ENCODE results near the gene PTGER4.
"Not testable (repeated sequence)": the region's sequence is repeated elsewhere in the genome, so short reads cannot be mapped to it uniquely, and the experiment has no call there.

The PTGER4 gene

DNA sequence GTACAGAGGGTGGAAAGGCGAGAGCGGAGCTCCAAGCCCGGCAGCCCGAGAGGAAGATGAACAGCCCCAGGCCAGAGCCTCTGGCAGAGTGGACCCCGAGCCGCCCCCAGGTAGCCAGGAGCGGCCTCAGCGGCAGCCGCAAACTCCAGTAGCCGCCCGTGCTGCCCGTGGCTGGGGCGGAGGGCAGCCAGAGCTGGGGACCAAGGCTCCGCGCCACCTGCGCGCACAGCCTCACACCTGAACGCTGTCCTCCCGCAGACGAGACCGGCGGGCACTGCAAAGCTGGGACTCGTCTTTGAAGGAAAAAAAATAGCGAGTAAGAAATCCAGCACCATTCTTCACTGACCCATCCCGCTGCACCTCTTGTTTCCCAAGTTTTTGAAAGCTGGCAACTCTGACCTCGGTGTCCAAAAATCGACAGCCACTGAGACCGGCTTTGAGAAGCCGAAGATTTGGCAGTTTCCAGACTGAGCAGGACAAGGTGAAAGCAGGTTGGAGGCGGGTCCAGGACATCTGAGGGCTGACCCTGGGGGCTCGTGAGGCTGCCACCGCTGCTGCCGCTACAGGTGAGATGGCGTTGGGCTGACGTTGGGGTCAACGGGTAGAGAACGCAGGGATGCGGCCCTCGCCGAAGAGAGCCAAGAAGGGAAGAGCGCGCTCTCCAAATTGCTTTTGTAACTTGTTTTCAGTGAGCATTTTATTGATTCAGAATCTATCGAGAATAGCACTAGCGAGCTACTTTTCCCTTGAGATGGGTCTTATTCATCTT is at the start of gene PTGER4:
Gene PTGER4, plus strand, starts transcription at position 3 of the 769 bp plus-strand sequence. CDS start 1,079 bp downstream, outside the sequence.
- DNase-seq (ENCODE audit: low read depth in 2 of 2): no peak

DNA sequence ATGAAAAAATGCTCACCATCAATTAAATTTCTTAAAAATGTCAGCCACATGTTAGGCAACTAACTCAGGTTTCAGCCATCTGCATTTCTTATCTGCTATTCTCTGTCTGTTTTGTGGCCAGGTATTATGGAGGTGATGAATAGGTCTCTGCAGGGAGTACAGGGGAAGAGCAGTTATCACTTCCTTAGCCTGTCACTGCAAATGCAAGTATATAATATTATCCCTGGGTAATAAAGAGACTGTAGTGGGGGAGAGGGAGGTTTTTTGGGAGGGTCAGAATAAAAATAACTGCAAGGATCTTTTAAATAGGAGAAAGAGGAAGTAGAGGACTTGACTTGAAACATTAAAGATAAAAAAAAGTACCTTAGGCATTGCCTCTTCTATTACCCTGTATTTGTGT is 49.6 kb upstream of the PTGER4 start:
- DNase-seq (ENCODE audit: low read depth in 2 of 2): no peak

GRCh38 chr5:40631236-40631635 is 48.5 kb upstream of the PTGER4 start:
- no peak for DNase-seq (ENCODE audit: low read depth in 2 of 2)

DNA sequence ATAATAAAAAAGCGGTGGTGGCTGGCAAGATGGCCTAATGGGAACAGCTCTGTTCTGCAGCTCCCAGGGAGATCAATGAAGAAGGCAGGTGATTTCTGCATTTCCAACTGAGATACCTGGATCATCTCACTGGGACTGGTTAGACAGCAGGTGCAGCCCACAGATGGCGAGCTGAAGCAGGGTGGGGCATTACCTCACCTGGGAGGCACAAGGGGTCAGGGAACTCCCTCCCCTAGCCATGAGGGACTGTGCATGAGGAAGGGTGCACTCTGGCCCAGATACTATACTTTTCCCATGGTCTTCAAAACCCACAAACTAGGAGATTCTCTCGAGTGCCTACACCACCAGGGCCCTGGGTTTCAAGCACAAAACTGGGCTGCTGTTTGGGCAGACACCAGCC is 45.6 kb upstream of the PTGER4 start:
- DNase-seq (ENCODE audit: low read depth in 2 of 2): no peak

DNA sequence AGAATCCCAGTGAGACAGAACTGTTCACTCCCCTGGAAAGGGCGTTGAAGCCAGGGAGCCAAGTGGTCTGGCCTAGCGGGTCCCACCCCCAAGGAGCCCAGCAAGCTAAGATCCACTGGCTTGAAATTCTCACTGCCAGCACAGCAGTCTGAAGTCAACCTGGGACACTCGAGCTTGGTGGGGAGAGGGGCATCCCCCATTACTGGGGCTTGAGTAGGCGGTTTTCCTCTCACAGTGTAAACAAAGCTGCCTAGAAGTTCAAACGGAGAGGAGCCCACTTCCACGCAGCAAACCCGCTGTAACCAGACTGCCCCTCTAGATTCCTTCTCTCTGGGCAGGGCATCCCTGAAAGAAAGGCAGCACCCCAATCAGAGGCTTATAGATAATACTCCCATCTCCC is 45.1 kb upstream of the PTGER4 start:
- no peak for DNase-seq (ENCODE audit: low read depth in 2 of 2)

GRCh38 chr5:40639531-40639930 is 40.2 kb upstream of the PTGER4 start:
- DNase-seq (ENCODE audit: low read depth in 2 of 2): not testable (repeated sequence)

DNA sequence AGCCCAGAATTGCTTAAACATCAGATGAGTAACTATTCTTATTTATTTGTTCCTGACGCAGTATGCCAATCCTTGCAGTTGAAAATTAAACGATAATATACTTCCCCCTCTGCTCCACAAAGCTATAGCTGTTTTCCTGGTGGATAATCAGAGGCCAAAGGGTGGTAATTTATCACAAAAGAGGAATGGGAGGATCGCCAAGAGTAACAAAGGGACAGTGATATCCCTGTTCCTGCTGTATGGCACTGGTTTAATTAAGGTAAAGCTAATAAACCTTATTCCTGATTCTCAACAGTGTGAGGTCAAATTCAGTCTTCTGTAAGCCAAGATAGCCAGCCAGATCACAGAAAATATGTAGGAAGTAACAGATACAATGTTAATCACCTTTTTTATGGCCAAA is 33.4 kb upstream of the PTGER4 start:
- no peak for DNase-seq (ENCODE audit: low read depth in 2 of 2)

- no peak for DNase-seq (ENCODE audit: low read depth in 2 of 2)
These were observed 31.6 kb upstream of the PTGER4 start for GRCh38 chr5:40648150-40648549.

DNA sequence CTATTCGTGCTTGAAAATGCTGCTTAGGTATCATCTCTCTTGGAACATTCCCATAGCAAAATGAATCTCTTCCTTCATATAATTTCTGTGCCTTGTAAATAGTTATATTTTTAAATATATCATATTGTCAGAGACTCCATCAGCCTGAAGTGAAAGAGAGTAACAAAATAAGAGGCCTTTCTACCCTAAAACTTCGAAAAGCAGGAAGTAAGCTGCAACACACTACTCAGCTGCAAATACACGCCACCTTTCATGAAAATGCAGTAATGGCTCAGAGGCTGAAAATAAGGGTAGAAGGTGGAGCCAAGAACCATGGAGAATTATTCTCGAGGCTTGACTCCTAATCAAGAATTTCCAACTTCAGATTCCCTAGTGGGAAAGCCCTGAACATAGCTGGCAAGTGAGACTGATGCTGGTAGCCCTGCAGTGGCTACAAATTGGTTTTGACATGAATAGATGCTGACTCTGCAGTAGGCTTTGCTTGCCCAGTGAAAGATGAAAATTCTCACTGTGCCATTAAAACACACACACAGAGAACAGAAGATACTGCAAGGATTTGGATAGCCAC is 30.2 kb upstream of the PTGER4 start:
- DNase-seq (ENCODE audit: low read depth in 2 of 2): no peak

- no peak for DNase-seq (ENCODE audit: low read depth in 2 of 2)
These were observed 28.5 kb upstream of the PTGER4 start for GRCh38 chr5:40651201-40651600.

GRCh38 chr5:40652441-40653220 is 27.1 kb upstream of the PTGER4 start:
- DNase-seq (ENCODE audit: low read depth in 2 of 2): no peak

GRCh38 chr5:40653221-40654022 is 26.3 kb upstream of the PTGER4 start:
- no peak for DNase-seq (ENCODE audit: low read depth in 2 of 2)

- DNase-seq (ENCODE audit: low read depth in 2 of 2): no peak
These were observed 25.2 kb upstream of the PTGER4 start for GRCh38 chr5:40654377-40654991.

DNA sequence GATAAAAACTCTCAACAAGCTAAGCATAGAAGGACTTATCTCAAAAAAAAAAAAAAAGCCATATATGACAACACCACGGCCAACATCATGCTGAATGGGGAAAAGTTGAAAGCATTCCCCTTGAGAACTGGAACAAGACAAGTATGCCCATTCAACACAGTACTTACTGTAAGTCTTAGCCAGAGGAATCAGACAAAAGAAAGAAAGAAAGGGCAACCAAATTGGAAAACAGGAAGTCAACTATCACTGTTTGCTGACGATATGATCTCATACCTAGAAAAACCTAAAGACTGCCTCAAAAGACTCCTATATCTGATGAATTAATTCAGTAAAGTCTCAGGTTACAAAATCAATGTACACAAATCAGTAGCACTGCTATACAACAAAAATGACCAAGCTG is 24.6 kb upstream of the PTGER4 start:
- no peak for DNase-seq (ENCODE audit: low read depth in 2 of 2)

DNA sequence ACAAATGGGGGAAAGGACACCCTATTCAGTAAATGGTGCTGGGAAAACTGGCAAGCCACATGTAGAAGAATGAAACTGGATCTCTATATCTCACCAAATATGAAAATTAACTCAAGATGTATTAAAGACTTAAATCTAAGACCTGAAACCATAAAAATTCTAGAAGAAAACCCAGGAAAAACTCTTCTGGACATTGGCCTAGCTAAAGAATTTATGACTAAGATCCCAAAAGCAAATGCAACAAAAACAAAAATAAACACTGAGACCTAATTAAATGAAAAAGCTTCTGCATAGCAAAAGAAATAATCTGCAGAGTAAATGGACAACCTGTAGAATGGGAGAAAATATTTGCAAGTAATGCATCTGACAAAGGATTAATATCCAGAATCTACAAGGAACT is 23.6 kb upstream of the PTGER4 start:
- not testable (repeated sequence) for DNase-seq (ENCODE audit: low read depth in 2 of 2)

- DNase-seq (ENCODE audit: low read depth in 2 of 2): no peak
These were observed 22.9 kb upstream of the PTGER4 start for GRCh38 chr5:40656766-40657165.

DNA sequence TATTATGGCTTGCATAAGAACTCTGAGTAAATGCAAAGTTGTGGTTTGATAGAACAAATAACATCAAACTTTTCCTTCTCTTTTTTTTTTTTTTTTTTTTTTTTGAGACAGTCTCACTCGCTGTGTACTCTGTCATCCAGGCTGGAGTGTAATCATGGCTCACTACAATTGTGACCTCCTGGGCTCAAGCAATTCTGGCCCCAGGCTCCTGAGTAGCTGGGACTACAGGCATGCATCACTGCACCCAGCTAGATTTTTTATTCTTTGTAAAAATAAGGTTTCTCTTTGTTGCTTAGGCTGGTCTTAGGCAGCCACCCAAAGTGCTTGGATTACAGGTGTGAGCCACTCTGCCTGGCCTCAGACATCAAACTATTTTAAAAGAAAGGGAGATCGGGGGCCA is 19.0 kb upstream of the PTGER4 start:
- no peak for DNase-seq (ENCODE audit: low read depth in 2 of 2)

GRCh38 chr5:40665635-40666298 is 13.9 kb upstream of the PTGER4 start:
- DNase-seq (ENCODE audit: low read depth in 2 of 2): no peak

GRCh38 chr5:40666657-40667056 is 13.1 kb upstream of the PTGER4 start:
- DNase-seq (ENCODE audit: low read depth in 2 of 2): no peak

- DNase-seq (ENCODE audit: low read depth in 2 of 2): no peak
These were observed 12.5 kb upstream of the PTGER4 start for GRCh38 chr5:40667161-40667663.

All from stimulated activated CD8-positive, alpha-beta memory T cell treated with anti-CD3 and anti-CD28 coated beads, Interleukin-2, amount 100 ng/mL, for 1 hour (primary cell).